NB4 (cell line): ENCODE data around the gene BAIAP2.

ENCODE experiments used
- CTCF ChIP-seq: IDR thresholded peaks from one replicate; pipeline ENCODE4 v1.5.1; 2012; ENCODE audit warnings: low read depth, low read length
- MYC ChIP-seq: IDR thresholded peaks from 2 replicates; pipeline ENCODE4 v1.6.1; 2011; ENCODE audit warnings: low read depth, low read length
- TF ChIP-seq, protein P1 (sequence below): IDR thresholded peaks from 2 replicates; pipeline ENCODE4 v1.6.1; 2011; ENCODE audit warnings: low read depth, low read length

DNA sequence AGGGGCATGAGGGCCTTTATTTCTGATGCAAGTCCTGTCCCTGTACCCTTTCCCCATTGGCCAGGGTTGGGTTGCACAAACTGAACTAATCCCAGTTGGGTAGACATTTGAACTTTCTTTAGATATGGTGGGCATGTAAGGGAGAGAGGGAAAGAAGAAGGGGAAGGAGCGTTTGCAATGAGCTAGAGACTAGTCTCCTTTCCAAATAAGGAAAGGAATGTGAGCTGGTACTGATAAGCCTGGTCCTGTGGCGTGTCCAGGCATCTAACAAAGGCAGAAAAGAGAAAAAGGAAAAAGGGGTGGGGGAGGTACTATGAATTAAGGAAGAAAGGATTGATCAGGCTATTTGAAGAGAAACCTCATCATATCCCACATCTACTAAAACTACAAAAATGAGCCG, 23.0 kb upstream of the BAIAP2 start:
- TF ChIP-seq, protein P1, sequence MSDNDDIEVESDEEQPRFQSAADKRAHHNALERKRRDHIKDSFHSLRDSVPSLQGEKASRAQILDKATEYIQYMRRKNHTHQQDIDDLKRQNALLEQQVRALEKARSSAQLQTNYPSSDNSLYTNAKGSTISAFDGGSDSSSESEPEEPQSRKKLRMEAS: no peak
- TF ChIP-seq CTCF: no peak
- TF ChIP-seq MYC: no peak
